SU-DHL-6 (cell line): ENCODE data around the gene NFATC1.

ENCODE experiments used
- H2AFZ ChIP-seq: fragments of 200-600 bp; sonication (generic); 2 replicates; pipeline ENCODE4 v1.6.1; 2014; ENCODE audit warnings: low read depth, mild to moderate bottlenecking, moderate library complexity, mixed read lengths, antibody characterized with exemption, low read length; ENCODE audit not compliant: severe bottlenecking
- H3F3A ChIP-seq: fragments of 200-600 bp; shearing (Covaris generic); 2 replicates; pipeline ENCODE4 v1.6.0; 2016; ENCODE audit warnings: antibody characterized with exemption, mild to moderate bottlenecking; ENCODE audit not compliant: insufficient read depth
- H3K27ac ChIP-seq: fragments of 200-600 bp; sonication (generic); 2 replicates; pipeline ENCODE4 v1.5.1; 2016; ENCODE audit warnings: low read depth, mild to moderate bottlenecking, low read length, moderate library complexity, mixed read lengths
- H3K27me3 ChIP-seq: fragments of 200-600 bp; sonication (generic), shearing (Covaris generic); 2 replicates; pipeline ENCODE4 v1.6.0; 2014; ENCODE audit warnings: mild to moderate bottlenecking, low read length
- H3K36me3 ChIP-seq: fragments of 200-600 bp; sonication (generic); 2 replicates; pipeline ENCODE4 v1.6.1; 2014; ENCODE audit warnings: mild to moderate bottlenecking, low read length, mixed read lengths
- H3K4me2 ChIP-seq: fragments of 300-600, 200-600 bp; shearing (Covaris generic), sonication (generic); 2 replicates; pipeline ENCODE4 v1.6.0; 2014; ENCODE audit warnings: low read length, low read depth, mild to moderate bottlenecking; ENCODE audit not compliant: poor library complexity, severe bottlenecking
- H3K4me3 ChIP-seq: fragments of 200-600 bp; sonication (generic); 2 replicates; pipeline ENCODE4 v1.5.1; 2014; ENCODE audit warnings: antibody characterized with exemption, low read length, mild to moderate bottlenecking, mixed read lengths; ENCODE audit not compliant: insufficient read depth, poor library complexity, severe bottlenecking
- H3K79me2 ChIP-seq: fragments of 200-600 bp; sonication (generic); 2 replicates; pipeline ENCODE4 v1.6.1; 2014; ENCODE audit warnings: mild to moderate bottlenecking, low read length, moderate library complexity; ENCODE audit not compliant: insufficient read depth
- H3K9ac ChIP-seq: fragments of 200-600 bp; sonication (generic); 2 replicates; pipeline ENCODE4 v1.7.0; 2014; ENCODE audit warnings: mild to moderate bottlenecking, low read length
- H3K9me2 ChIP-seq: fragments of 200-600 bp; sonication (generic); replicated peaks from 2 replicates; pipeline ENCODE4 v1.6.1; 2014; ENCODE audit warnings: low read length; ENCODE audit not compliant: insufficient read depth
- H3K9me3 ChIP-seq: fragments of 200-600 bp; sonication (generic); 2 replicates; pipeline ENCODE4 v1.6.1; 2014; ENCODE audit warnings: low read length, mixed read lengths; ENCODE audit not compliant: insufficient read depth
- H4K20me1 ChIP-seq: fragments of 200-600 bp; sonication (generic); 2 replicates; pipeline ENCODE4 v1.6.1; 2014; ENCODE audit warnings: low read depth, mild to moderate bottlenecking, antibody characterized with exemption, low read length, moderate library complexity, mixed read lengths
- EZH2phosphoT487 ChIP-seq: fragments of 200-600 bp; sonication (generic), shearing (Covaris generic); conservative IDR thresholded peaks from 2 replicates; pipeline ENCODE4 v1.6.1; 2018; ENCODE audit warnings: mild to moderate bottlenecking, antibody characterized with exemption, low read length, moderate library complexity, mixed read lengths
- TF ChIP-seq, protein P1 (sequence below): fragments of 200-600 bp; sonication (generic); IDR thresholded peaks from one replicate; pipeline ENCODE4 v1.5.1; 2017; ENCODE audit warnings: antibody characterized with exemption, mild to moderate bottlenecking, low read length, moderate library complexity; ENCODE audit not compliant: insufficient read depth, poor library complexity, severe bottlenecking

The NFATC1 gene

DNA sequence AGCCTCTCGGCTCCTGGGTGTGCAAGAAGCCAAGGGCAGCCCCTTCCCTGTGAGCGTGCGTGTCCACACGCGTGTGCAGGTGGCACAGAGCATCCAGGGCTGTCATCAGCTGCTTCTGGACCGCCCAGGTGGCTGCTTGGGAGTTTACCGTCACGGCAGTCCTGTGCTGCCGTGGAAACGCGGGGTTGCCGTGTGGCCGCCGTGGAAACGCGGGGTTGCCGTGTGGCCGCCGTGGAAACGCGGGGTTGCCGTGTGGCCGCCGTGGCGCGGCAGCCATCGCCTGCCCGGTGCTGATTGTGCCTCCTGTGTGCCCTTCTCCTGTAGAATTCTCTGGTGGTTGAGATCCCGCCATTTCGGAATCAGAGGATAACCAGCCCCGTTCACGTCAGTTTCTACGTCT, 71.4 kb downstream of the NFATC1 start:
- no peak for TF ChIP-seq EZH2phosphoT487
- TF ChIP-seq, protein P1, sequence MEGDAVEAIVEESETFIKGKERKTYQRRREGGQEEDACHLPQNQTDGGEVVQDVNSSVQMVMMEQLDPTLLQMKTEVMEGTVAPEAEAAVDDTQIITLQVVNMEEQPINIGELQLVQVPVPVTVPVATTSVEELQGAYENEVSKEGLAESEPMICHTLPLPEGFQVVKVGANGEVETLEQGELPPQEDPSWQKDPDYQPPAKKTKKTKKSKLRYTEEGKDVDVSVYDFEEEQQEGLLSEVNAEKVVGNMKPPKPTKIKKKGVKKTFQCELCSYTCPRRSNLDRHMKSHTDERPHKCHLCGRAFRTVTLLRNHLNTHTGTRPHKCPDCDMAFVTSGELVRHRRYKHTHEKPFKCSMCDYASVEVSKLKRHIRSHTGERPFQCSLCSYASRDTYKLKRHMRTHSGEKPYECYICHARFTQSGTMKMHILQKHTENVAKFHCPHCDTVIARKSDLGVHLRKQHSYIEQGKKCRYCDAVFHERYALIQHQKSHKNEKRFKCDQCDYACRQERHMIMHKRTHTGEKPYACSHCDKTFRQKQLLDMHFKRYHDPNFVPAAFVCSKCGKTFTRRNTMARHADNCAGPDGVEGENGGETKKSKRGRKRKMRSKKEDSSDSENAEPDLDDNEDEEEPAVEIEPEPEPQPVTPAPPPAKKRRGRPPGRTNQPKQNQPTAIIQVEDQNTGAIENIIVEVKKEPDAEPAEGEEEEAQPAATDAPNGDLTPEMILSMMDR, result no peak
- Histone ChIP-seq H3K4me2 (peak overlapping the region; percentile 63), H3K9ac (peak overlapping the region; percentile 65), H3K27ac (peak overlapping the region; percentile 89), H3K79me2 (no peaks in the 10 kb centered on the region), H3K36me3 (no peaks in the 10 kb centered on the region), H2AFZ (peak overlapping the region; percentile 42), H3K9me3 (no peaks in the 10 kb centered on the region), H3K27me3 (no peaks in the 10 kb centered on the region), H3K4me3 (no peak overlapping the region), H3F3A (peaks cover 19% of the 10 kb centered on the region), H3K9me2 (no peaks in the 10 kb centered on the region), H4K20me1 (no peaks in the 10 kb centered on the region)

DNA sequence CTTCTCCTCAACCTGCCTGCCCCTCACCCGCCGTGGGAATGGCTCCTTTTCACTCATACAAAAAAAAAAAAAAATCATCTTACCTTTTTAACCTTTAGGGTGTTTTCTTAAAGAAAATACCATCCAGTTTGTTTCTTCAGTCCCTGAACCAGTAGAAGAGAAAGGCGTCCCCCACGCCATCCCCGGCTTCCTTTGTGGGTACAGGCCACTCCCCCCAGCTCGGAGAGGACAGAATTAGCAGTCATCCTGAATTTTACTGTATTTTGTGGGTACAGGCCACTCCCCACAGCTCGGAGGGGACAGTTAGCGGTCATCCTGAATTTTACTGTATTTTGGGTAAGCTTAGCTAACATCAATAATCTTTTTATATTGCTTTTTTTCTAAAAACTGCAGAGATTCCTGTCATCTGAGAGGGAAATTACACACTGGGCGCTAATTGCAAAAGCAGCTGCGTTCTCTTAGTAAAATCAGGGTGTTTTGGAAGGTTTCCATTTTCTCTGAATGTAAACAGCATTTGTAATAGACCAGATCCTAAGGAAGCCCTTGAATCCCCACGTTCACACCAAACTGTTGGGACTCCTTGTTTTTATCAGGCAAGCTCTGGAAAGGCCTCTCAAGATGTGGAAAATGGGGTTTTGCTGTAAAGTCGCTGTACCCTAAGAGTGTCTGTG, 72.5 kb downstream of the NFATC1 start:
- Histone ChIP-seq H3K27ac (no peak overlapping the region), H3K9me2 (no peaks in the 10 kb centered on the region), H3K27me3 (no peaks in the 10 kb centered on the region), H3K4me2 (no peak overlapping the region), H3F3A (peaks cover 19% of the 10 kb centered on the region), H3K4me3 (no peak overlapping the region), H4K20me1 (no peaks in the 10 kb centered on the region), H3K36me3 (no peaks in the 10 kb centered on the region), H3K9ac (no peak overlapping the region), H3K9me3 (no peaks in the 10 kb centered on the region), H2AFZ (no peak overlapping the region), H3K79me2 (no peaks in the 10 kb centered on the region)
- TF ChIP-seq, protein P1, result no peak
- TF ChIP-seq EZH2phosphoT487, result no peak

DNA sequence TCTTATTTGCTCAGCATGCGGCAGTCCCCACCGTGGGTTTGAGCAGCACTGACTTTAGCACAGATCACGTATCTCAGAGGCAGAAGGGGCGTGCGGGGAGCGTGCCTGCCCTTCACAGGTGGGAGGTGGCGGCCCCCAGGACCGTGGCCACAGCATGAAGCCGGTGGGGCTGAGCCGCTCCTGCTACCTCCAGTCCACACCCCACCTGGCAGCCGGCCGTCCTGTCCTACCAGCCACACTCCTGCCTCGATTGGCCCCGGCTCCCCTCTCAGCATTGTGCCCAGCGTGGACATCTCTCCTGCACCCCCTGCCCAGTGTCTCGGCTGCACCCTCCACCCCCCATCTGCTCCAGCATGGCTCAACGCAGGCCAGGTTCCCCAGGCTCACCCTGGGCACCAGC, 73.6 kb downstream of the NFATC1 start:
- Histone ChIP-seq H3K9me3 (no peaks in the 10 kb centered on the region), H3K36me3 (no peaks in the 10 kb centered on the region), H3K27me3 (no peaks in the 10 kb centered on the region), H3K9ac (no peak overlapping the region), H4K20me1 (no peaks in the 10 kb centered on the region), H3K79me2 (no peaks in the 10 kb centered on the region), H2AFZ (no peak overlapping the region), H3K9me2 (no peaks in the 10 kb centered on the region), H3K4me2 (no peak overlapping the region), H3K4me3 (no peak overlapping the region), H3K27ac (no peak overlapping the region), H3F3A (peaks cover 19% of the 10 kb centered on the region)
- no peak for TF ChIP-seq EZH2phosphoT487
- TF ChIP-seq, protein P1, result no peak
